Measurements from ENCODE around the gene FAM229B.
"Not testable (repeated sequence)": the region's sequence is repeated elsewhere in the genome, so short reads cannot be mapped to it uniquely, and the experiment has no call there.

The FAM229B gene

GRCh38 chr6:112065426-112065986, 21.9 kb upstream of the FAM229B start:
- DNase-seq (ENCODE audit: low read depth) = no peak

GRCh38 chr6:112066606-112067005, 20.8 kb upstream of the FAM229B start:
- DNase-seq (ENCODE audit: low read depth) = no peak

GRCh38 chr6:112081569-112081968, 5.8 kb upstream of the FAM229B start:
- DNase-seq (ENCODE audit: low read depth) = no peak

- no peak for DNase-seq (ENCODE audit: low read depth)
Measured at GRCh38 chr6:112085286-112086065, 1.9 kb upstream of the FAM229B start.

GRCh38 chr6:112086744-112087135, 651 bp upstream of the FAM229B start:
- peak; percentile 79 for DNase-seq (ENCODE audit: low read depth)

- peak; percentile 19 for DNase-seq (ENCODE audit: low read depth)
Measured at GRCh38 chr6:112087916-112088315, 525 bp downstream of the FAM229B start.

GRCh38 chr6:112096901-112097300, 9.5 kb downstream of the FAM229B start:
- DNase-seq (ENCODE audit: low read depth) = no peak

GRCh38 chr6:112100561-112100960, 13.2 kb downstream of the FAM229B start:
- no peak for DNase-seq (ENCODE audit: low read depth)

GRCh38 chr6:112106026-112106425, 18.6 kb downstream of the FAM229B start:
- DNase-seq (ENCODE audit: low read depth) = not testable (repeated sequence)

GRCh38 chr6:112106562-112106961, 19.2 kb downstream of the FAM229B start:
- no peak for DNase-seq (ENCODE audit: low read depth)

- no peak for DNase-seq (ENCODE audit: low read depth)
Measured at GRCh38 chr6:112109262-112109661, 21.9 kb downstream of the FAM229B start.

GRCh38 chr6:112113431-112113830, 26.0 kb downstream of the FAM229B start:
- no peak for DNase-seq (ENCODE audit: low read depth)

GRCh38 chr6:112113918-112114317, 26.5 kb downstream of the FAM229B start:
- no peak for DNase-seq (ENCODE audit: low read depth)

- no peak for DNase-seq (ENCODE audit: low read depth)
Measured at GRCh38 chr6:112114577-112115223, 27.3 kb downstream of the FAM229B start.

GRCh38 chr6:112116221-112116620, 28.8 kb downstream of the FAM229B start:
- DNase-seq (ENCODE audit: low read depth) = no peak

GRCh38 chr6:112117554-112117953, 30.2 kb downstream of the FAM229B start:
- peak; percentile 62 for DNase-seq (ENCODE audit: low read depth)

GRCh38 chr6:112118034-112118433, 30.6 kb downstream of the FAM229B start:
- no peak for DNase-seq (ENCODE audit: low read depth)

- DNase-seq (ENCODE audit: low read depth) = no peak
Measured at GRCh38 chr6:112122756-112123155, 35.4 kb downstream of the FAM229B start.

GRCh38 chr6:112123982-112124381, 36.6 kb downstream of the FAM229B start:
- no peak for DNase-seq (ENCODE audit: low read depth)

- no peak for DNase-seq (ENCODE audit: low read depth)
Measured at GRCh38 chr6:112128208-112128607, 40.8 kb downstream of the FAM229B start.

- no peak for DNase-seq (ENCODE audit: low read depth)
Measured at GRCh38 chr6:112130878-112131277, 43.5 kb downstream of the FAM229B start.

GRCh38 chr6:112139052-112139451, 51.7 kb downstream of the FAM229B start:
- DNase-seq (ENCODE audit: low read depth) = no peak

- DNase-seq (ENCODE audit: low read depth) = no peak
Measured at GRCh38 chr6:112141707-112142106, 54.3 kb downstream of the FAM229B start.
